ENCODE results near the gene EFNA1. TPM values are rescaled to one million over a fixed set of nuclear protein-coding genes. Genes with fewer than 3 reads are reported as not detected.

Gene EFNA1
- total and polyA plus RNA-seq, 2 of the 13 experiments (the other 11 are each of a cell fraction or from before 2014, with no cell fraction given): 81.8 to 874 TPM

DNA sequence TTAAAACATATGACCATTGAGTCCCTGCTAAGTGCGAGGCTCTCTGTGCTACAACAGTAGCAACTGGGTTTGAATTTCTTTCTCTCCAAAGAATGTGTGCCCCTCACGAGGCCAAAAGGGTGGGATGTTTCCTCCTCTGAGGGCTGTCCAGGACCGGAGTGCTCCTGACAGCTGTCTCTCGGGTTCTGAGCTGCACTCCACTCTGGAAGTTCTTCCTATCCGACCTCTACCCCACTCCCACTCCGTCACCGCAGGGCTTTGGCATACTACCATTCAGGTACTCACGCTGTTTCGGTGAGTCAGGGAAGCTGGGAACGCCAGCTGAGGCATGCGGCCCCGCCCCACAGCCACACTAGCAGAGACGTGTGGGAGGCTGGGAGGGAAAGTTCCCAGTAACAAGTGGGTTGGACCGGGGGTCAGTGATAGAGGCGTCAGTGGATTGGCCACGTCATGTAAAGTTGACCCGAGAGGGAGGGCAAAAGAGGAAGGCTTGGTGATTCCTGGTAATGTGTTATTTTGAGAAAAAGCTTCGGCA lies 7.3 kb downstream of the EFNA1 start (continued):
- TF ChIP-seq, protein P1, sequence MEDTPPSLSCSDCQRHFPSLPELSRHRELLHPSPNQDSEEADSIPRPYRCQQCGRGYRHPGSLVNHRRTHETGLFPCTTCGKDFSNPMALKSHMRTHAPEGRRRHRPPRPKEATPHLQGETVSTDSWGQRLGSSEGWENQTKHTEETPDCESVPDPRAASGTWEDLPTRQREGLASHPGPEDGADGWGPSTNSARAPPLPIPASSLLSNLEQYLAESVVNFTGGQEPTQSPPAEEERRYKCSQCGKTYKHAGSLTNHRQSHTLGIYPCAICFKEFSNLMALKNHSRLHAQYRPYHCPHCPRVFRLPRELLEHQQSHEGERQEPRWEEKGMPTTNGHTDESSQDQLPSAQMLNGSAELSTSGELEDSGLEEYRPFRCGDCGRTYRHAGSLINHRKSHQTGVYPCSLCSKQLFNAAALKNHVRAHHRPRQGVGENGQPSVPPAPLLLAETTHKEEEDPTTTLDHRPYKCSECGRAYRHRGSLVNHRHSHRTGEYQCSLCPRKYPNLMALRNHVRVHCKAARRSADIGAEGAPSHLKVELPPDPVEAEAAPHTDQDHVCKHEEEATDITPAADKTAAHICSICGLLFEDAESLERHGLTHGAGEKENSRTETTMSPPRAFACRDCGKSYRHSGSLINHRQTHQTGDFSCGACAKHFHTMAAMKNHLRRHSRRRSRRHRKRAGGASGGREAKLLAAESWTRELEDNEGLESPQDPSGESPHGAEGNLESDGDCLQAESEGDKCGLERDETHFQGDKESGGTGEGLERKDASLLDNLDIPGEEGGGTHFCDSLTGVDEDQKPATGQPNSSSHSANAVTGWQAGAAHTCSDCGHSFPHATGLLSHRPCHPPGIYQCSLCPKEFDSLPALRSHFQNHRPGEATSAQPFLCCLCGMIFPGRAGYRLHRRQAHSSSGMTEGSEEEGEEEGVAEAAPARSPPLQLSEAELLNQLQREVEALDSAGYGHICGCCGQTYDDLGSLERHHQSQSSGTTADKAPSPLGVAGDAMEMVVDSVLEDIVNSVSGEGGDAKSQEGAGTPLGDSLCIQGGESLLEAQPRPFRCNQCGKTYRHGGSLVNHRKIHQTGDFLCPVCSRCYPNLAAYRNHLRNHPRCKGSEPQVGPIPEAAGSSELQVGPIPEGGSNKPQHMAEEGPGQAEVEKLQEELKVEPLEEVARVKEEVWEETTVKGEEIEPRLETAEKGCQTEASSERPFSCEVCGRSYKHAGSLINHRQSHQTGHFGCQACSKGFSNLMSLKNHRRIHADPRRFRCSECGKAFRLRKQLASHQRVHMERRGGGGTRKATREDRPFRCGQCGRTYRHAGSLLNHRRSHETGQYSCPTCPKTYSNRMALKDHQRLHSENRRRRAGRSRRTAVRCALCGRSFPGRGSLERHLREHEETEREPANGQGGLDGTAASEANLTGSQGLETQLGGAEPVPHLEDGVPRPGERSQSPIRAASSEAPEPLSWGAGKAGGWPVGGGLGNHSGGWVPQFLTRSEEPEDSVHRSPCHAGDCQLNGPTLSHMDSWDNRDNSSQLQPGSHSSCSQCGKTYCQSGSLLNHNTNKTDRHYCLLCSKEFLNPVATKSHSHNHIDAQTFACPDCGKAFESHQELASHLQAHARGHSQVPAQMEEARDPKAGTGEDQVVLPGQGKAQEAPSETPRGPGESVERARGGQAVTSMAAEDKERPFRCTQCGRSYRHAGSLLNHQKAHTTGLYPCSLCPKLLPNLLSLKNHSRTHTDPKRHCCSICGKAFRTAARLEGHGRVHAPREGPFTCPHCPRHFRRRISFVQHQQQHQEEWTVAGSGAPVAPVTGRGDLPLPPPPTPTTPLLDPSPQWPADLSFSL (CRISPR knock-in tag; IDR thresholded peaks at IDR 0.05): no peak
- TF ChIP-seq, protein P2, sequence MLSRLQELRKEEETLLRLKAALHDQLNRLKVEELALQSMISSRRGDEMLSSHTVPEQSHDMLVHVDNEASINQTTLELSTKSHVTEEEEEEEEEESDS (CRISPR knock-in tag; IDR thresholded peaks at IDR 0.05; ENCODE audit: borderline replicate concordance): no peak
- TF ChIP-seq DR1 (CRISPR knock-in tag; IDR thresholded peaks at IDR 0.05): no peak
- TF ChIP-seq, protein P3, sequence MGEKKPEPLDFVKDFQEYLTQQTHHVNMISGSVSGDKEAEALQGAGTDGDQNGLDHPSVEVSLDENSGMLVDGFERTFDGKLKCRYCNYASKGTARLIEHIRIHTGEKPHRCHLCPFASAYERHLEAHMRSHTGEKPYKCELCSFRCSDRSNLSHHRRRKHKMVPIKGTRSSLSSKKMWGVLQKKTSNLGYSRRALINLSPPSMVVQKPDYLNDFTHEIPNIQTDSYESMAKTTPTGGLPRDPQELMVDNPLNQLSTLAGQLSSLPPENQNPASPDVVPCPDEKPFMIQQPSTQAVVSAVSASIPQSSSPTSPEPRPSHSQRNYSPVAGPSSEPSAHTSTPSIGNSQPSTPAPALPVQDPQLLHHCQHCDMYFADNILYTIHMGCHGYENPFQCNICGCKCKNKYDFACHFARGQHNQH (CRISPR knock-in tag; IDR thresholded peaks at IDR 0.05): no peak
- no peak for TF ChIP-seq GABPA (IDR thresholded peaks at IDR 0.05; ENCODE audit: low read depth, low read length)
- TF ChIP-seq GABPA (CRISPR knock-in tag; IDR thresholded peaks at IDR 0.05; ENCODE audit: low read depth): no peak
- TF ChIP-seq, protein P4, sequence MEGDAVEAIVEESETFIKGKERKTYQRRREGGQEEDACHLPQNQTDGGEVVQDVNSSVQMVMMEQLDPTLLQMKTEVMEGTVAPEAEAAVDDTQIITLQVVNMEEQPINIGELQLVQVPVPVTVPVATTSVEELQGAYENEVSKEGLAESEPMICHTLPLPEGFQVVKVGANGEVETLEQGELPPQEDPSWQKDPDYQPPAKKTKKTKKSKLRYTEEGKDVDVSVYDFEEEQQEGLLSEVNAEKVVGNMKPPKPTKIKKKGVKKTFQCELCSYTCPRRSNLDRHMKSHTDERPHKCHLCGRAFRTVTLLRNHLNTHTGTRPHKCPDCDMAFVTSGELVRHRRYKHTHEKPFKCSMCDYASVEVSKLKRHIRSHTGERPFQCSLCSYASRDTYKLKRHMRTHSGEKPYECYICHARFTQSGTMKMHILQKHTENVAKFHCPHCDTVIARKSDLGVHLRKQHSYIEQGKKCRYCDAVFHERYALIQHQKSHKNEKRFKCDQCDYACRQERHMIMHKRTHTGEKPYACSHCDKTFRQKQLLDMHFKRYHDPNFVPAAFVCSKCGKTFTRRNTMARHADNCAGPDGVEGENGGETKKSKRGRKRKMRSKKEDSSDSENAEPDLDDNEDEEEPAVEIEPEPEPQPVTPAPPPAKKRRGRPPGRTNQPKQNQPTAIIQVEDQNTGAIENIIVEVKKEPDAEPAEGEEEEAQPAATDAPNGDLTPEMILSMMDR (CRISPR knock-in tag; IDR thresholded peaks at IDR 0.05): no peak
- TF ChIP-seq ZNF343 (CRISPR knock-in tag; IDR thresholded peaks at IDR 0.05): no peak
- TF ChIP-seq XBP1 (CRISPR knock-in tag; IDR thresholded peaks at IDR 0.05): peak; percentile 96; the same call in 1 of the 2 replicates
- no peak for TF ChIP-seq ZBTB1 (CRISPR knock-in tag; IDR thresholded peaks at IDR 0.05; ENCODE audit: borderline replicate concordance)
- TF ChIP-seq FOXA3 (CRISPR knock-in tag; IDR thresholded peaks at IDR 0.05): 0 out of 2 replicates have a peak, but pooled peaks have one; percentile 34
- TF ChIP-seq ARNTL (CRISPR knock-in tag; IDR thresholded peaks at IDR 0.05): no peak; the same call in 1 of the 2 replicates
- TF ChIP-seq, protein P5, sequence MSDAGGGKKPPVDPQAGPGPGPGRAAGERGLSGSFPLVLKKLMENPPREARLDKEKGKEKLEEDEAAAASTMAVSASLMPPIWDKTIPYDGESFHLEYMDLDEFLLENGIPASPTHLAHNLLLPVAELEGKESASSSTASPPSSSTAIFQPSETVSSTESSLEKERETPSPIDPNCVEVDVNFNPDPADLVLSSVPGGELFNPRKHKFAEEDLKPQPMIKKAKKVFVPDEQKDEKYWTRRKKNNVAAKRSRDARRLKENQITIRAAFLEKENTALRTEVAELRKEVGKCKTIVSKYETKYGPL (CRISPR knock-in tag; IDR thresholded peaks at IDR 0.05): no peak
- TF ChIP-seq ZNF20 (CRISPR knock-in tag; IDR thresholded peaks at IDR 0.05): no peak
- TF ChIP-seq CREM (IDR thresholded peaks at IDR 0.05): peak; percentile 60
- no peak for TF ChIP-seq CREM (CRISPR knock-in tag; IDR thresholded peaks at IDR 0.05)
- no peak for TF ChIP-seq ZBTB7B (CRISPR knock-in tag; IDR thresholded peaks at IDR 0.05)
- TF ChIP-seq MTA1 (CRISPR knock-in tag; IDR thresholded peaks at IDR 0.05; ENCODE audit: borderline replicate concordance): no peak
- no peak for TF ChIP-seq ZNF180 (CRISPR knock-in tag; IDR thresholded peaks at IDR 0.05; ENCODE audit: borderline replicate concordance, low read depth)
- TF ChIP-seq ZNF619 (CRISPR knock-in tag; IDR thresholded peaks at IDR 0.05): no peak
- no peak for TF ChIP-seq XRCC5 (optimal IDR thresholded peaks at IDR 0.05; ENCODE audit: low read length)

Data from HepG2 (cell line).